GM21576 (cell line): ENCODE measurements around the gene RADIL.

Experiments used
- ATAC-seq: cut with Tn5 transposase; IDR thresholded peaks from one replicate; pipeline ENCODE4 v1.9.1; 2021; ENCODE audit warnings: mild to moderate bottlenecking, moderate library complexity; ENCODE audit not compliant: unreplicated experiment

The RADIL gene

GRCh38 chr7:4851459-4852422, 31.8 kb downstream of the RADIL start:
- ATAC-seq: no peak

GRCh38 chr7:4850262-4850795, 33.2 kb downstream of the RADIL start:
- no peak for ATAC-seq

- ATAC-seq: no peak
Observed at GRCh38 chr7:4849390-4849789, 34.1 kb downstream of the RADIL start.

- ATAC-seq: no peak
Observed at GRCh38 chr7:4845740-4846142, 37.8 kb downstream of the RADIL start.

- no peak for ATAC-seq
Observed at GRCh38 chr7:4842319-4843064, 41.0 kb downstream of the RADIL start.

- no peak for ATAC-seq
Observed at GRCh38 chr7:4841836-4842235, 41.7 kb downstream of the RADIL start.

GRCh38 chr7:4841007-4841784, 42.3 kb downstream of the RADIL start:
- no peak for ATAC-seq

- ATAC-seq: no peak
Observed at GRCh38 chr7:4840079-4840501, 43.4 kb downstream of the RADIL start.

GRCh38 chr7:4838626-4839334, 44.7 kb downstream of the RADIL start:
- no peak for ATAC-seq

GRCh38 chr7:4837803-4838625, 45.5 kb downstream of the RADIL start:
- no peak for ATAC-seq

GRCh38 chr7:4837041-4837802, 46.3 kb downstream of the RADIL start:
- no peak for ATAC-seq

GRCh38 chr7:4836206-4836661, 47.3 kb downstream of the RADIL start:
- ATAC-seq: no peak

GRCh38 chr7:4835398-4836205, 47.9 kb downstream of the RADIL start:
- no peak for ATAC-seq

- ATAC-seq: no peak
Observed at GRCh38 chr7:4834601-4835397, 48.7 kb downstream of the RADIL start.

GRCh38 chr7:4833691-4834600, 49.6 kb downstream of the RADIL start:
- no peak for ATAC-seq

GRCh38 chr7:4833176-4833575, 50.3 kb downstream of the RADIL start:
- ATAC-seq: no peak
